Measurements from ENCODE around the gene CSGALNACT2. TPM values are rescaled to one million over a fixed set of nuclear protein-coding genes. Genes with fewer than 3 reads are reported as not detected.

CSGALNACT2 gene
- total and polyA plus RNA-seq, 2 experiments from 2014 or later, result 17.4 to 27.8 TPM

- Histone ChIP-seq H3K36me3 (ENCODE audit: low read depth) (no peaks in the 10 kb centered on the region), H3K4me2 (ENCODE audit: unreplicated experiment) (no peak overlapping the region), H4K20me1 (ENCODE audit: insufficient read depth) (no peaks in the 10 kb centered on the region), H3K4me1 (ENCODE audit: insufficient read depth) (peaks cover 3% of the 10 kb centered on the region), H2AFZ (no peak overlapping the region), H3K9ac (no peak overlapping the region), H3K79me2 (ENCODE audit: insufficient read depth) (no peaks in the 10 kb centered on the region), H3K27me3 (replicated peaks; ENCODE audit: insufficient read depth) (no peaks in the 10 kb centered on the region), H3K9me2 (ENCODE audit: insufficient read depth) (no peaks in the 10 kb centered on the region), H3K27ac (no peak overlapping the region), H3F3A (ENCODE audit: insufficient read depth) (no peaks in the 10 kb centered on the region), H3K9me3 (ENCODE audit: low read depth) (no peaks in the 10 kb centered on the region), H3K4me3 (no peak overlapping the region)
- no peak for DNase-seq
- TF ChIP-seq EZH2phosphoT487 (IDR thresholded peaks at IDR 0.05; ENCODE audit: insufficient read depth, low read depth), result no peak
- no peak for TF ChIP-seq EZH2 (IDR thresholded peaks at IDR 0.05; ENCODE audit: insufficient read depth, poor library complexity, severe bottlenecking)
- WGBS, 2 experiments (ENCODE audit: low coverage in 1 of 2, low lambda C conversion rate in 2 of 2, missing lambda C conversion rate in 2 of 2), result 84 to 86% methylated on average over 14 to 20 of the region's 20 CpGs
- in situ Hi-C loops (cut with MboI), result no loop called here
These were observed 67.6 kb downstream of the CSGALNACT2 start for GRCh38 chr10:43205681-43206390.

- no peaks in the 10 kb centered on the region for H3K79me2 ChIP-seq (ENCODE audit: insufficient read depth)
- H2AFZ ChIP-seq, result no peak overlapping the region
- WGBS, 2 experiments (ENCODE audit: low coverage in 1 of 2, low lambda C conversion rate in 2 of 2, missing lambda C conversion rate in 2 of 2), result 81 to 88% methylated on average over 13 of the region's 13 CpGs
- H3K9ac ChIP-seq, result no peak overlapping the region
- H3K9me3 ChIP-seq (ENCODE audit: low read depth), result no peaks in the 10 kb centered on the region
- no peaks in the 10 kb centered on the region for H4K20me1 ChIP-seq (ENCODE audit: insufficient read depth)
- no peaks in the 10 kb centered on the region for H3K9me2 ChIP-seq (ENCODE audit: insufficient read depth)
- no peak for DNase-seq
- peaks cover 6% of the 10 kb centered on the region for H3K4me1 ChIP-seq (ENCODE audit: insufficient read depth)
- H3K36me3 ChIP-seq (ENCODE audit: low read depth), result no peaks in the 10 kb centered on the region
- TF ChIP-seq EZH2phosphoT487 (IDR thresholded peaks at IDR 0.05; ENCODE audit: insufficient read depth, low read depth), result no peak
- no peak for TF ChIP-seq EZH2 (IDR thresholded peaks at IDR 0.05; ENCODE audit: insufficient read depth, poor library complexity, severe bottlenecking)
- no peak overlapping the region for H3K4me3 ChIP-seq
- in situ Hi-C loops (cut with MboI), result no loop called here
- H3K27me3 ChIP-seq (replicated peaks; ENCODE audit: insufficient read depth), result no peaks in the 10 kb centered on the region
- no peak overlapping the region for H3K4me2 ChIP-seq (ENCODE audit: unreplicated experiment)
- no peaks in the 10 kb centered on the region for H3F3A ChIP-seq (ENCODE audit: insufficient read depth)
- no peak overlapping the region for H3K27ac ChIP-seq
These were observed 68.4 kb downstream of the CSGALNACT2 start for GRCh38 chr10:43206391-43207235.

GRCh38 chr10:43208147-43209073 lies 70.2 kb downstream of the CSGALNACT2 start:
- Histone ChIP-seq H3K9me2 (ENCODE audit: insufficient read depth) (no peaks in the 10 kb centered on the region), H3K4me3 (no peak overlapping the region), H3K9ac (no peak overlapping the region), H3F3A (ENCODE audit: insufficient read depth) (no peaks in the 10 kb centered on the region), H3K4me2 (ENCODE audit: unreplicated experiment) (no peak overlapping the region), H3K27me3 (replicated peaks; ENCODE audit: insufficient read depth) (no peaks in the 10 kb centered on the region), H3K9me3 (ENCODE audit: low read depth) (no peaks in the 10 kb centered on the region), H3K4me1 (ENCODE audit: insufficient read depth) (peaks cover 6% of the 10 kb centered on the region), H3K79me2 (ENCODE audit: insufficient read depth) (no peaks in the 10 kb centered on the region), H4K20me1 (ENCODE audit: insufficient read depth) (no peaks in the 10 kb centered on the region), H3K36me3 (ENCODE audit: low read depth) (no peaks in the 10 kb centered on the region), H3K27ac (no peak overlapping the region), H2AFZ (no peak overlapping the region)
- TF ChIP-seq EZH2phosphoT487 (IDR thresholded peaks at IDR 0.05; ENCODE audit: insufficient read depth, low read depth) (no peak), EZH2 (IDR thresholded peaks at IDR 0.05; ENCODE audit: insufficient read depth, poor library complexity, severe bottlenecking) (no peak)
- WGBS, 2 experiments (ENCODE audit: low coverage in 1 of 2, low lambda C conversion rate in 2 of 2, missing lambda C conversion rate in 2 of 2), result 74 to 78% methylated on average over 14 to 17 of the region's 17 CpGs
- in situ Hi-C loops (cut with MboI), result no loop called here
- DNase-seq, result no peak

GRCh38 chr10:43209074-43209455 lies 70.8 kb downstream of the CSGALNACT2 start:
- no peak for TF ChIP-seq EZH2phosphoT487 (IDR thresholded peaks at IDR 0.05; ENCODE audit: insufficient read depth, low read depth)
- no peak for TF ChIP-seq EZH2 (IDR thresholded peaks at IDR 0.05; ENCODE audit: insufficient read depth, poor library complexity, severe bottlenecking)
- no peak for DNase-seq
- Histone ChIP-seq H2AFZ (no peak overlapping the region), H3K9me2 (ENCODE audit: insufficient read depth) (no peaks in the 10 kb centered on the region), H3K9ac (no peak overlapping the region), H3K36me3 (ENCODE audit: low read depth) (no peaks in the 10 kb centered on the region), H3F3A (ENCODE audit: insufficient read depth) (no peaks in the 10 kb centered on the region), H3K9me3 (ENCODE audit: low read depth) (no peaks in the 10 kb centered on the region), H3K27ac (no peak overlapping the region), H3K27me3 (replicated peaks; ENCODE audit: insufficient read depth) (no peaks in the 10 kb centered on the region), H3K4me3 (no peak overlapping the region), H3K79me2 (ENCODE audit: insufficient read depth) (no peaks in the 10 kb centered on the region), H3K4me2 (ENCODE audit: unreplicated experiment) (no peak overlapping the region), H3K4me1 (ENCODE audit: insufficient read depth) (peaks cover 6% of the 10 kb centered on the region), H4K20me1 (ENCODE audit: insufficient read depth) (no peaks in the 10 kb centered on the region)
- WGBS, 2 experiments (ENCODE audit: low coverage in 1 of 2, low lambda C conversion rate in 2 of 2, missing lambda C conversion rate in 2 of 2), result 77 to 81% methylated on average over 7 of the region's 7 CpGs
- in situ Hi-C loops (cut with MboI), result no loop called here

Measured in GM23248 (cell line).